SK-N-SH (cell line): ENCODE measurements around the gene COL5A1. TPM values are rescaled to one million over a fixed set of nuclear protein-coding genes. Genes with fewer than 3 reads are reported as not detected.

Experiments
- CTCF ChIA-PET: fragments of 300-600, 350-600 bp; formaldehyde crosslinking; extraction: SDS; loops from one replicate; lab custom pipeline; 2021; lab: Yijun Ruan, JAX
- POLR2A ChIA-PET: fragments of 350-600 bp; sonication (Branson Sonifier 250); formaldehyde crosslinking; extraction: SDS; loops from one replicate; lab custom pipeline; 2020; ENCODE audit warnings: antibody characterized with exemption, inconsistent platforms; lab: Yijun Ruan, JAX
- DNase-seq: peaks from one replicate; pipeline ENCODE4 v3.0.0; 2012
- H2AFZ ChIP-seq: fragments of 200-600 bp; sonication (generic); 2 replicates; pipeline ENCODE4 v1.8.1; 2016; ENCODE audit warnings: antibody characterized with exemption, mild to moderate bottlenecking, low read depth
- H3F3A ChIP-seq: fragments of 200-600 bp; sonication (generic); replicated peaks from 2 replicates; pipeline ENCODE3; 2016; ENCODE audit warnings: antibody characterized with exemption, mild to moderate bottlenecking; ENCODE audit not compliant: insufficient read depth
- H3K27ac ChIP-seq, 2 experiments: fragments of 200-500 bp in 1 of 2; fragments of 200-600 bp in 1 of 2; sonication (Bioruptor generic) in 1 of 2; sonication (generic), shearing (Covaris generic) in 1 of 2; 2 replicates each; pipeline versions ENCODE4 v1.5.1 to v1.6.1; 2014 to 2016; ENCODE audit warnings: low read depth in 2 of 2, inconsistent platforms in 1 of 2, low read length in 1 of 2, mild to moderate bottlenecking in 1 of 2, mixed read lengths in 1 of 2
- H3K27me3 ChIP-seq: fragments of 200-600 bp; sonication (generic), shearing (Covaris generic); 2 replicates; pipeline ENCODE4 v1.6.1; 2016; ENCODE audit warnings: mixed run types; ENCODE audit not compliant: insufficient read depth
- H3K36me3 ChIP-seq, 2 experiments: fragments of 200-500 bp in 1 of 2; fragments of 200-600 bp in 1 of 2; sonication (Bioruptor generic) in 1 of 2; sonication (generic) in 1 of 2; replicated peaks in 1 of 2; 2 replicates each; pipeline versions ENCODE3 to v1.5.1; 2014 to 2016; ENCODE audit warnings: low read length in 1 of 2, mild to moderate bottlenecking in 1 of 2; ENCODE audit not compliant: insufficient read depth in 2 of 2, control insufficient read depth in 1 of 2
- H3K4me1 ChIP-seq, 2 experiments: fragments of 200-500 bp in 1 of 2; fragments of 200-600 bp in 1 of 2; sonication (Bioruptor generic) in 1 of 2; sonication (generic), shearing (Covaris generic) in 1 of 2; 2 replicates each; pipeline versions ENCODE4 v1.5.1 to v1.6.1; 2014 to 2016; ENCODE audit warnings: low read depth in 1 of 2, low read length in 1 of 2, mixed run types in 1 of 2; ENCODE audit not compliant: insufficient read depth in 2 of 2, control insufficient read depth in 1 of 2
- H3K4me2 ChIP-seq: fragments of 200-600 bp; sonication (generic), shearing (Covaris generic); 2 replicates; pipeline ENCODE4 v1.6.1; 2017; ENCODE audit warnings: mixed run types
- H3K4me3 ChIP-seq, 2 experiments: fragments of 200-500 bp in 1 of 2; fragments of 200-600 bp in 1 of 2; sonication (Bioruptor generic) in 1 of 2; sonication (generic), shearing (Covaris generic) in 1 of 2; 2 replicates each; pipeline versions ENCODE4 v1.5.1 to v1.8.1; 2014 to 2016; ENCODE audit warnings: low read depth in 2 of 2, inconsistent platforms in 1 of 2, low read length in 1 of 2, mild to moderate bottlenecking in 1 of 2, mixed read lengths in 1 of 2, moderate library complexity in 1 of 2
- H3K79me2 ChIP-seq: fragments of 200-600 bp; sonication (generic); 2 replicates; pipeline ENCODE4 v1.8.1; 2017; ENCODE audit warnings: mild to moderate bottlenecking; ENCODE audit not compliant: insufficient read depth
- H3K9ac ChIP-seq: fragments of 200-600 bp; sonication (generic); 2 replicates; pipeline ENCODE4 v1.6.1; 2017; ENCODE audit warnings: mixed run types
- H3K9me2 ChIP-seq: fragments of 200-600 bp; sonication (generic); 2 replicates; pipeline ENCODE4 v1.6.1; 2017; ENCODE audit warnings: mixed run types
- H3K9me3 ChIP-seq: fragments of 200-600 bp; sonication (generic); 2 replicates; pipeline ENCODE4 v1.6.1; 2017; ENCODE audit warnings: mixed run types, mild to moderate bottlenecking, moderate library complexity
- H4K20me1 ChIP-seq: fragments of 200-600 bp; sonication (generic); 2 replicates; pipeline ENCODE4 v1.6.1; 2017; ENCODE audit warnings: mild to moderate bottlenecking, mixed run types; ENCODE audit not compliant: insufficient read depth
- ELF1 ChIP-seq: IDR thresholded peaks from 2 replicates; pipeline ENCODE4 v1.4.0; 2012
- FOXM1 ChIP-seq: IDR thresholded peaks from 2 replicates; pipeline ENCODE4 v1.4.0; 2012; ENCODE audit warnings: low read depth, mild to moderate bottlenecking
- JUND ChIP-seq: IDR thresholded peaks from 2 replicates; pipeline ENCODE4 v1.4.0; 2012
- MXI1 ChIP-seq: IDR thresholded peaks from 2 replicates; pipeline ENCODE4 v1.6.1; 2012; ENCODE audit warnings: mild to moderate bottlenecking, low read depth, low read length, improper control_type of control experiment
- NFIC ChIP-seq: IDR thresholded peaks from 2 replicates; pipeline ENCODE4 v1.4.0; 2012; ENCODE audit warnings: borderline replicate concordance
- RXRA ChIP-seq: IDR thresholded peaks from 2 replicates; pipeline ENCODE4 v1.4.0; 2012; ENCODE audit warnings: low read depth, mild to moderate bottlenecking, borderline replicate concordance
- SMC3 ChIP-seq: IDR thresholded peaks from 2 replicates; pipeline ENCODE4 v1.6.1; 2012; ENCODE audit warnings: low read depth, low read length, improper control_type of control experiment
- TEAD4 ChIP-seq: IDR thresholded peaks from 2 replicates; pipeline ENCODE4 v1.4.0; 2012; ENCODE audit warnings: mild to moderate bottlenecking, borderline replicate concordance; ENCODE audit not compliant: insufficient read depth
- WGBS: methylation state at CpG from one replicate; pipeline ENCODE4 v1.1.6; 2017; ENCODE audit warnings: low lambda C conversion rate; 5-methylcytosine and 5-hydroxymethylcytosine counted together
- polyA plus RNA-seq, 3 experiments: library from polyadenylated mRNA; depleted of rRNA; stranded (reverse); fragments of >200 nt; gene quantifications; 2 replicates each; pipeline ENCODE4 v1.2.3, GENCODE V29; 2012
- TF ChIP-seq, protein P1 (sequence below): IDR thresholded peaks from 2 replicates; pipeline ENCODE4 v1.6.1; 2012; ENCODE audit warnings: mild to moderate bottlenecking, low read depth, low read length, moderate library complexity
- TF ChIP-seq, protein P2 (sequence below): IDR thresholded peaks from 2 replicates; pipeline ENCODE4 v1.4.0; 2012; ENCODE audit warnings: low read depth
- TF ChIP-seq, protein P3 (sequence below): IDR thresholded peaks from 2 replicates; pipeline ENCODE4 v1.4.0; 2012; ENCODE audit warnings: low read depth, borderline replicate concordance

Gene COL5A1
- polyA plus RNA-seq, 1 of the 3 experiments (the other 2 are of a cell fraction) = 73.8 TPM

- Histone ChIP-seq H3K27ac (no peak overlapping the region), H3K4me3 (no peak overlapping the region), H3K9ac (no peak overlapping the region), H3K4me2 (no peak overlapping the region), H3K36me3 (no peaks in the 10 kb centered on the region), H3K79me2 (no peaks in the 10 kb centered on the region), H4K20me1 (no peaks in the 10 kb centered on the region), H2AFZ (no peak overlapping the region), H3K9me3 (no peaks in the 10 kb centered on the region), H3K9me2 (no peaks in the 10 kb centered on the region), H3K4me1 (no peaks in the 10 kb centered on the region), H3F3A (peaks cover 9% of the 10 kb centered on the region), H3K27me3 (no peaks in the 10 kb centered on the region)
- WGBS = 48% methylated on average over 2 of the region's 9 CpGs
- ChIA-PET POLR2A (no interaction called here), CTCF (no interaction called here)
- TF ChIP-seq FOXM1 (no peak), NFIC (no peak), RXRA (no peak), JUND (no peak), MXI1 (no peak), ELF1 (no peak)
- TF ChIP-seq, protein P1, sequence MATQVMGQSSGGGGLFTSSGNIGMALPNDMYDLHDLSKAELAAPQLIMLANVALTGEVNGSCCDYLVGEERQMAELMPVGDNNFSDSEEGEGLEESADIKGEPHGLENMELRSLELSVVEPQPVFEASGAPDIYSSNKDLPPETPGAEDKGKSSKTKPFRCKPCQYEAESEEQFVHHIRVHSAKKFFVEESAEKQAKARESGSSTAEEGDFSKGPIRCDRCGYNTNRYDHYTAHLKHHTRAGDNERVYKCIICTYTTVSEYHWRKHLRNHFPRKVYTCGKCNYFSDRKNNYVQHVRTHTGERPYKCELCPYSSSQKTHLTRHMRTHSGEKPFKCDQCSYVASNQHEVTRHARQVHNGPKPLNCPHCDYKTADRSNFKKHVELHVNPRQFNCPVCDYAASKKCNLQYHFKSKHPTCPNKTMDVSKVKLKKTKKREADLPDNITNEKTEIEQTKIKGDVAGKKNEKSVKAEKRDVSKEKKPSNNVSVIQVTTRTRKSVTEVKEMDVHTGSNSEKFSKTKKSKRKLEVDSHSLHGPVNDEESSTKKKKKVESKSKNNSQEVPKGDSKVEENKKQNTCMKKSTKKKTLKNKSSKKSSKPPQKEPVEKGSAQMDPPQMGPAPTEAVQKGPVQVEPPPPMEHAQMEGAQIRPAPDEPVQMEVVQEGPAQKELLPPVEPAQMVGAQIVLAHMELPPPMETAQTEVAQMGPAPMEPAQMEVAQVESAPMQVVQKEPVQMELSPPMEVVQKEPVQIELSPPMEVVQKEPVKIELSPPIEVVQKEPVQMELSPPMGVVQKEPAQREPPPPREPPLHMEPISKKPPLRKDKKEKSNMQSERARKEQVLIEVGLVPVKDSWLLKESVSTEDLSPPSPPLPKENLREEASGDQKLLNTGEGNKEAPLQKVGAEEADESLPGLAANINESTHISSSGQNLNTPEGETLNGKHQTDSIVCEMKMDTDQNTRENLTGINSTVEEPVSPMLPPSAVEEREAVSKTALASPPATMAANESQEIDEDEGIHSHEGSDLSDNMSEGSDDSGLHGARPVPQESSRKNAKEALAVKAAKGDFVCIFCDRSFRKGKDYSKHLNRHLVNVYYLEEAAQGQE = no peak
- TF ChIP-seq, protein P2, sequence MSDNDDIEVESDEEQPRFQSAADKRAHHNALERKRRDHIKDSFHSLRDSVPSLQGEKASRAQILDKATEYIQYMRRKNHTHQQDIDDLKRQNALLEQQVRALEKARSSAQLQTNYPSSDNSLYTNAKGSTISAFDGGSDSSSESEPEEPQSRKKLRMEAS = no peak
- no peak for DNase-seq
Observed at GRCh38 chr9:134850611-134851010, 209.0 kb downstream of the COL5A1 start.

DNA sequence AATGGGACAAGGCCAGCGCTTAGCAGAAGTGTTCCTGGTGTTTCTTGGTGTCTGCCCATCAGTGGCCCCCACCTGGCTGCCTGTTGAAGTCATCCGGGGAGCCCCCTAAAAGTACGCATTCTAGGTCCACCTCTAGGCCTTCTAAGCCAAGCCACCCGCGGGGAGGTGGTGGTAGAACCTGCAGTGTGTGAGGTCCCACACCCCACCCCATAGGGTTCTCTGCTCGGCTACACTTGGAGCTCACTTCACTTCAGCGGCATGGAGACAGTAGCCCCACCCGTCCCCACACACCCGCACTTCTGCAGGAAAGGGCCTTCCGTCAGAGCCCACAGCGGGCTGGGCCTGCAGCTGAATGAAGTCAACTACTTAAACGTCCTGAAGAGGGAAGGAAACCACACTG lies 209.4 kb downstream of the COL5A1 start:
- H3K79me2 ChIP-seq = no peaks in the 10 kb centered on the region
- ChIA-PET CTCF (no interaction called here), POLR2A (no interaction called here)
- no peak overlapping the region for H3K4me2 ChIP-seq
- TF ChIP-seq TEAD4 (no peak), SMC3 (no peak)
- TF ChIP-seq, protein P3, sequence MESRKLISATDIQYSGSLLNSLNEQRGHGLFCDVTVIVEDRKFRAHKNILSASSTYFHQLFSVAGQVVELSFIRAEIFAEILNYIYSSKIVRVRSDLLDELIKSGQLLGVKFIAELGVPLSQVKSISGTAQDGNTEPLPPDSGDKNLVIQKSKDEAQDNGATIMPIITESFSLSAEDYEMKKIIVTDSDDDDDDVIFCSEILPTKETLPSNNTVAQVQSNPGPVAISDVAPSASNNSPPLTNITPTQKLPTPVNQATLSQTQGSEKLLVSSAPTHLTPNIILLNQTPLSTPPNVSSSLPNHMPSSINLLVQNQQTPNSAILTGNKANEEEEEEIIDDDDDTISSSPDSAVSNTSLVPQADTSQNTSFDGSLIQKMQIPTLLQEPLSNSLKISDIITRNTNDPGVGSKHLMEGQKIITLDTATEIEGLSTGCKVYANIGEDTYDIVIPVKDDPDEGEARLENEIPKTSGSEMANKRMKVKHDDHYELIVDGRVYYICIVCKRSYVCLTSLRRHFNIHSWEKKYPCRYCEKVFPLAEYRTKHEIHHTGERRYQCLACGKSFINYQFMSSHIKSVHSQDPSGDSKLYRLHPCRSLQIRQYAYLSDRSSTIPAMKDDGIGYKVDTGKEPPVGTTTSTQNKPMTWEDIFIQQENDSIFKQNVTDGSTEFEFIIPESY = no peak
- H3K27ac ChIP-seq = no peak overlapping the region
- H3K9me2 ChIP-seq = no peaks in the 10 kb centered on the region
- no peaks in the 10 kb centered on the region for H3K4me1 ChIP-seq
- H3K9me3 ChIP-seq = no peaks in the 10 kb centered on the region
- H2AFZ ChIP-seq = no peak overlapping the region
- DNase-seq = no peak
- H3K4me3 ChIP-seq = no peak overlapping the region
- no peaks in the 10 kb centered on the region for H4K20me1 ChIP-seq
- 85% methylated on average over 9 of the region's 12 CpGs for WGBS
- H3F3A ChIP-seq = peaks cover 7% of the 10 kb centered on the region
- H3K27me3 ChIP-seq = no peaks in the 10 kb centered on the region
- H3K36me3 ChIP-seq = no peaks in the 10 kb centered on the region
- no peak overlapping the region for H3K9ac ChIP-seq
